ENCODE data around the gene CASP2.

DNA sequence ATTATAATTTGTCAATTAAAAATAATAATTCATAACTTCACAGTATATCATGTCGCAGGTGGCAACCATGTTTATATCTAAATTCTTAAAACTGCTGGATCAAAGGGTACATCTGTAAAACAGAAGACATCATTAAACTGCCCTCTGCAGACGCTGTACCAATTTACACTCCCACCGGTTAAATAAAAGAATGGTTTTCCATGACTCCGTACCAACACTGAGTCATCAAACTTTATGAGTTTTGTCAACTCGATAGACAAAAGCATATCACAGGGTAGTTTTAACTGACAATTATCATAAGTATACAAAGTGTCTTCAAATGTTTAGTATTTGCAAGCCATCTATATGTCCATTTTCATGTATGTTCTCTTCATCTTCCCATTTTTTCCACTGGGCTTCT lies 30.6 kb upstream of the CASP2 start:
- TF ChIP-seq POLR2AphosphoS5 (IDR thresholded peaks at IDR 0.05; ENCODE audit: low read depth, low read length) (no peak), POLR2A (IDR thresholded peaks at IDR 0.05; ENCODE audit: borderline replicate concordance, extremely low read depth, insufficient read depth, insufficient read length) (no peak), YY1 (IDR thresholded peaks at IDR 0.05; ENCODE audit: extremely low read depth, insufficient replicate concordance, low read depth, low read length) (no peak), SP1 (IDR thresholded peaks at IDR 0.05; ENCODE audit: low read depth) (no peak), ZFX (IDR thresholded peaks at IDR 0.05) (no peak), RAD21 (IDR thresholded peaks at IDR 0.05; ENCODE audit: low read depth) (peak; percentile 15; the same call in 1 of the 2 replicates), EZH2 (IDR thresholded peaks at IDR 0.05) (no peak), EZH2phosphoT487 (IDR thresholded peaks at IDR 0.05; ENCODE audit: borderline replicate concordance) (no peak), CEBPB (IDR thresholded peaks at IDR 0.05; ENCODE audit: low read depth) (no peak), EGR1 (IDR thresholded peaks at IDR 0.05; ENCODE audit: low read depth) (no peak), TCF7L2 (IDR thresholded peaks at IDR 0.05; ENCODE audit: borderline replicate concordance, extremely low read depth, insufficient read depth, insufficient read length) (peak; percentile 35)
- TF ChIP-seq, protein P1, sequence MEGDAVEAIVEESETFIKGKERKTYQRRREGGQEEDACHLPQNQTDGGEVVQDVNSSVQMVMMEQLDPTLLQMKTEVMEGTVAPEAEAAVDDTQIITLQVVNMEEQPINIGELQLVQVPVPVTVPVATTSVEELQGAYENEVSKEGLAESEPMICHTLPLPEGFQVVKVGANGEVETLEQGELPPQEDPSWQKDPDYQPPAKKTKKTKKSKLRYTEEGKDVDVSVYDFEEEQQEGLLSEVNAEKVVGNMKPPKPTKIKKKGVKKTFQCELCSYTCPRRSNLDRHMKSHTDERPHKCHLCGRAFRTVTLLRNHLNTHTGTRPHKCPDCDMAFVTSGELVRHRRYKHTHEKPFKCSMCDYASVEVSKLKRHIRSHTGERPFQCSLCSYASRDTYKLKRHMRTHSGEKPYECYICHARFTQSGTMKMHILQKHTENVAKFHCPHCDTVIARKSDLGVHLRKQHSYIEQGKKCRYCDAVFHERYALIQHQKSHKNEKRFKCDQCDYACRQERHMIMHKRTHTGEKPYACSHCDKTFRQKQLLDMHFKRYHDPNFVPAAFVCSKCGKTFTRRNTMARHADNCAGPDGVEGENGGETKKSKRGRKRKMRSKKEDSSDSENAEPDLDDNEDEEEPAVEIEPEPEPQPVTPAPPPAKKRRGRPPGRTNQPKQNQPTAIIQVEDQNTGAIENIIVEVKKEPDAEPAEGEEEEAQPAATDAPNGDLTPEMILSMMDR (IDR thresholded peaks at IDR 0.05 in 2 of 3, conservative IDR thresholded peaks at IDR 0.05 in 1 of 3; ENCODE audit: borderline replicate concordance in 1 of 3, insufficient read depth in 1 of 3, low read depth in 2 of 3, low read length in 2 of 3) = no peak; a peak in 1 of 6 replicates
- TF ChIP-seq, protein P2, sequence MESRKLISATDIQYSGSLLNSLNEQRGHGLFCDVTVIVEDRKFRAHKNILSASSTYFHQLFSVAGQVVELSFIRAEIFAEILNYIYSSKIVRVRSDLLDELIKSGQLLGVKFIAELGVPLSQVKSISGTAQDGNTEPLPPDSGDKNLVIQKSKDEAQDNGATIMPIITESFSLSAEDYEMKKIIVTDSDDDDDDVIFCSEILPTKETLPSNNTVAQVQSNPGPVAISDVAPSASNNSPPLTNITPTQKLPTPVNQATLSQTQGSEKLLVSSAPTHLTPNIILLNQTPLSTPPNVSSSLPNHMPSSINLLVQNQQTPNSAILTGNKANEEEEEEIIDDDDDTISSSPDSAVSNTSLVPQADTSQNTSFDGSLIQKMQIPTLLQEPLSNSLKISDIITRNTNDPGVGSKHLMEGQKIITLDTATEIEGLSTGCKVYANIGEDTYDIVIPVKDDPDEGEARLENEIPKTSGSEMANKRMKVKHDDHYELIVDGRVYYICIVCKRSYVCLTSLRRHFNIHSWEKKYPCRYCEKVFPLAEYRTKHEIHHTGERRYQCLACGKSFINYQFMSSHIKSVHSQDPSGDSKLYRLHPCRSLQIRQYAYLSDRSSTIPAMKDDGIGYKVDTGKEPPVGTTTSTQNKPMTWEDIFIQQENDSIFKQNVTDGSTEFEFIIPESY (IDR thresholded peaks at IDR 0.05; ENCODE audit: extremely low read depth, insufficient replicate concordance, low read length) = no peak
- TF ChIP-seq, protein P3, sequence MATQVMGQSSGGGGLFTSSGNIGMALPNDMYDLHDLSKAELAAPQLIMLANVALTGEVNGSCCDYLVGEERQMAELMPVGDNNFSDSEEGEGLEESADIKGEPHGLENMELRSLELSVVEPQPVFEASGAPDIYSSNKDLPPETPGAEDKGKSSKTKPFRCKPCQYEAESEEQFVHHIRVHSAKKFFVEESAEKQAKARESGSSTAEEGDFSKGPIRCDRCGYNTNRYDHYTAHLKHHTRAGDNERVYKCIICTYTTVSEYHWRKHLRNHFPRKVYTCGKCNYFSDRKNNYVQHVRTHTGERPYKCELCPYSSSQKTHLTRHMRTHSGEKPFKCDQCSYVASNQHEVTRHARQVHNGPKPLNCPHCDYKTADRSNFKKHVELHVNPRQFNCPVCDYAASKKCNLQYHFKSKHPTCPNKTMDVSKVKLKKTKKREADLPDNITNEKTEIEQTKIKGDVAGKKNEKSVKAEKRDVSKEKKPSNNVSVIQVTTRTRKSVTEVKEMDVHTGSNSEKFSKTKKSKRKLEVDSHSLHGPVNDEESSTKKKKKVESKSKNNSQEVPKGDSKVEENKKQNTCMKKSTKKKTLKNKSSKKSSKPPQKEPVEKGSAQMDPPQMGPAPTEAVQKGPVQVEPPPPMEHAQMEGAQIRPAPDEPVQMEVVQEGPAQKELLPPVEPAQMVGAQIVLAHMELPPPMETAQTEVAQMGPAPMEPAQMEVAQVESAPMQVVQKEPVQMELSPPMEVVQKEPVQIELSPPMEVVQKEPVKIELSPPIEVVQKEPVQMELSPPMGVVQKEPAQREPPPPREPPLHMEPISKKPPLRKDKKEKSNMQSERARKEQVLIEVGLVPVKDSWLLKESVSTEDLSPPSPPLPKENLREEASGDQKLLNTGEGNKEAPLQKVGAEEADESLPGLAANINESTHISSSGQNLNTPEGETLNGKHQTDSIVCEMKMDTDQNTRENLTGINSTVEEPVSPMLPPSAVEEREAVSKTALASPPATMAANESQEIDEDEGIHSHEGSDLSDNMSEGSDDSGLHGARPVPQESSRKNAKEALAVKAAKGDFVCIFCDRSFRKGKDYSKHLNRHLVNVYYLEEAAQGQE (IDR thresholded peaks at IDR 0.05; ENCODE audit: low read depth) = no peak

All from HCT116 (cell line).